ENCODE results near the gene KIRREL3.

The KIRREL3 gene

GRCh38 chr11:126507646-126508045 is 492.9 kb downstream of the KIRREL3 start:
- no peak for DNase-seq (ENCODE audit: low spot score)

- DNase-seq (ENCODE audit: low spot score): no peak
These were observed 493.8 kb downstream of the KIRREL3 start for GRCh38 chr11:126506789-126507188.

GRCh38 chr11:126502982-126503381 is 497.6 kb downstream of the KIRREL3 start:
- DNase-seq (ENCODE audit: low spot score): no peak

- no peak for DNase-seq (ENCODE audit: low spot score)
These were observed 498.4 kb downstream of the KIRREL3 start for GRCh38 chr11:126502159-126502558.

- no peak for DNase-seq (ENCODE audit: low spot score)
These were observed 498.9 kb downstream of the KIRREL3 start for GRCh38 chr11:126501641-126502040.

GRCh38 chr11:126500981-126501380 is 499.6 kb downstream of the KIRREL3 start:
- DNase-seq (ENCODE audit: low spot score): no peak

GRCh38 chr11:126499131-126499752 is 501.3 kb downstream of the KIRREL3 start:
- DNase-seq (ENCODE audit: low spot score): no peak

- DNase-seq (ENCODE audit: low spot score): no peak
These were observed 502.3 kb downstream of the KIRREL3 start for GRCh38 chr11:126498281-126498680.

- no peak for DNase-seq (ENCODE audit: low spot score)
These were observed 502.9 kb downstream of the KIRREL3 start for GRCh38 chr11:126497581-126498122.

GRCh38 chr11:126496576-126497337 is 503.8 kb downstream of the KIRREL3 start:
- no peak for DNase-seq (ENCODE audit: low spot score)

GRCh38 chr11:126495281-126496220 is 505.0 kb downstream of the KIRREL3 start:
- DNase-seq (ENCODE audit: low spot score): no peak

- DNase-seq (ENCODE audit: low spot score): no peak
These were observed 505.7 kb downstream of the KIRREL3 start for GRCh38 chr11:126494831-126495230.

- DNase-seq (ENCODE audit: low spot score): no peak
These were observed 508.1 kb downstream of the KIRREL3 start for GRCh38 chr11:126492331-126493082.

- DNase-seq (ENCODE audit: low spot score): no peak
These were observed 509.5 kb downstream of the KIRREL3 start for GRCh38 chr11:126491092-126491491.

- no peak for DNase-seq (ENCODE audit: low spot score)
These were observed 510.5 kb downstream of the KIRREL3 start for GRCh38 chr11:126489836-126490660.

- no peak for DNase-seq (ENCODE audit: low spot score)
These were observed 511.8 kb downstream of the KIRREL3 start for GRCh38 chr11:126488591-126489370.

- DNase-seq (ENCODE audit: low spot score): no peak
These were observed 512.9 kb downstream of the KIRREL3 start for GRCh38 chr11:126487711-126488110.

GRCh38 chr11:126485986-126486635 is 514.5 kb downstream of the KIRREL3 start:
- no peak for DNase-seq (ENCODE audit: low spot score)

All from AG08395 (cell line).